IMR-90 (cell line): ENCODE data around the gene ZDHHC6. TPM values are rescaled to one million over a fixed set of nuclear protein-coding genes. Genes with fewer than 3 reads are reported as not detected.

ENCODE experiments used
- ATAC-seq: fragments of 200-7000 bp; cut with Tn5 transposase; 2 replicates; pipeline ENCODE4 v1.9.1; 2020; ENCODE audit warnings: low read depth, mild to moderate bottlenecking, moderate library complexity
- BruUV-seq: library from RNA; stranded (reverse); fragments of 400-500 nt; replicated peaks from 2 replicates; lab custom pipeline; 2021; lab: Mats Ljungman, UMichigan
- CTCF ChIA-PET: fragments of 300-600 bp; formaldehyde crosslinking; extraction: SDS; loops from one replicate; lab custom pipeline; 2021; ENCODE audit warnings: antibody characterized with exemption; lab: Yijun Ruan, JAX
- POLR2A ChIA-PET: fragments of 300-600 bp; sonication (Branson Sonifier 250); formaldehyde crosslinking; loops from one replicate; lab custom pipeline; 2022; ENCODE audit warnings: antibody characterized with exemption; ENCODE audit not compliant: unreplicated experiment; lab: Charles Lee
- DNase-seq: peaks from one replicate; pipeline ENCODE4 v3.0.0; 2013
- H2AFZ ChIP-seq: replicated peaks from 2 replicates; pipeline ENCODE3; 2013; ENCODE audit warnings: low read length, mild to moderate bottlenecking; ENCODE audit not compliant: poor library complexity
- H2AK5ac ChIP-seq: 2 replicates; pipeline ENCODE4 v1.6.1; 2013; ENCODE audit warnings: low read depth, low read length, inconsistent platforms
- H2AK9ac ChIP-seq: replicated peaks from 2 replicates; pipeline ENCODE3; 2013; ENCODE audit warnings: mild to moderate bottlenecking, low read depth, low read length, moderate library complexity; ENCODE audit not compliant: poor library complexity
- H2BK120ac ChIP-seq: 2 replicates; pipeline ENCODE4 v1.6.1; 2013; ENCODE audit warnings: low read depth, low read length, inconsistent platforms
- H2BK15ac ChIP-seq: 3 replicates; pipeline ENCODE4 v1.6.1; 2013; ENCODE audit warnings: low read depth, low read length, inconsistent platforms
- H2BK20ac ChIP-seq: 2 replicates; pipeline ENCODE4 v1.6.1; 2013; ENCODE audit warnings: low read depth, mild to moderate bottlenecking, inconsistent platforms, low read length, moderate library complexity
- H2BK5ac ChIP-seq: 2 replicates; pipeline ENCODE4 v1.6.1; 2013; ENCODE audit warnings: mild to moderate bottlenecking, low read depth, low read length, inconsistent platforms; ENCODE audit not compliant: poor library complexity, severe bottlenecking
- H3K14ac ChIP-seq: replicated peaks from 2 replicates; pipeline ENCODE4 v1.6.1; 2013; ENCODE audit warnings: low read depth, low read length, inconsistent platforms
- H3K18ac ChIP-seq: 2 replicates; pipeline ENCODE4 v1.6.1; 2013; ENCODE audit warnings: low read depth, low read length, control low read depth
- H3K23ac ChIP-seq: 2 replicates; pipeline ENCODE4 v1.6.1; 2013; ENCODE audit warnings: low read depth, low read length, inconsistent platforms
- H3K27ac ChIP-seq: 2 replicates; pipeline ENCODE4 v1.5.1; 2013; ENCODE audit warnings: mild to moderate bottlenecking, control low read depth, low read length; ENCODE audit not compliant: insufficient read depth
- H3K27me3 ChIP-seq: 2 replicates; pipeline ENCODE4 v1.6.1; 2013; ENCODE audit warnings: low read length; ENCODE audit not compliant: control insufficient read depth, insufficient read depth
- H3K36me3 ChIP-seq: 2 replicates; pipeline ENCODE4 v1.6.1; 2013; ENCODE audit warnings: low read length, mixed read lengths; ENCODE audit not compliant: control insufficient read depth, insufficient read depth
- H3K4ac ChIP-seq: 2 replicates; pipeline ENCODE4 v1.6.1; 2013; ENCODE audit warnings: low read depth, low read length, inconsistent platforms
- H3K4me1 ChIP-seq: 2 replicates; pipeline ENCODE4 v1.6.1; 2013; ENCODE audit warnings: low read length, mixed read lengths; ENCODE audit not compliant: control insufficient read depth, insufficient read depth
- H3K4me2 ChIP-seq: 2 replicates; pipeline ENCODE4 v1.6.1; 2013; ENCODE audit warnings: low read depth, mild to moderate bottlenecking, control low read depth, low read length, moderate library complexity
- H3K4me3 ChIP-seq: 2 replicates; pipeline ENCODE4 v1.5.1; 2013; ENCODE audit warnings: low read depth, mild to moderate bottlenecking, control low read depth, low read length, moderate library complexity; ENCODE audit not compliant: insufficient read depth
- H3K56ac ChIP-seq: 2 replicates; pipeline ENCODE4 v1.6.1; 2013; ENCODE audit warnings: low read length, inconsistent platforms; ENCODE audit not compliant: insufficient read depth; ENCODE audit errors: extremely low read depth
- H3K79me1 ChIP-seq, 2 experiments: 2 replicates each; pipeline ENCODE4 v1.6.1; 2013; ENCODE audit warnings: low read length in 2 of 2, inconsistent platforms in 1 of 2, low read depth in 1 of 2
- H3K9ac ChIP-seq: 2 replicates; pipeline ENCODE4 v1.6.1; 2013; ENCODE audit warnings: low read depth, low read length, control low read depth
- H3K9me1 ChIP-seq: 2 replicates; pipeline ENCODE4 v1.6.1; 2013; ENCODE audit warnings: low read length, inconsistent platforms; ENCODE audit not compliant: insufficient read depth
- H3K9me3 ChIP-seq: 2 replicates; pipeline ENCODE4 v1.6.1; 2013; ENCODE audit warnings: low read length; ENCODE audit not compliant: control insufficient read depth, insufficient read depth
- H4K20me1 ChIP-seq: 2 replicates; pipeline ENCODE4 v1.6.1; 2013; ENCODE audit warnings: low read length, inconsistent platforms; ENCODE audit not compliant: insufficient read depth
- H4K5ac ChIP-seq: 2 replicates; pipeline ENCODE4 v1.6.1; 2013; ENCODE audit warnings: mild to moderate bottlenecking, low read depth, low read length, control low read depth
- H4K8ac ChIP-seq, 2 experiments: 2 replicates each; pipeline ENCODE4 v1.6.1; 2013; ENCODE audit warnings: low read depth in 2 of 2, low read length in 2 of 2, control low read depth in 1 of 2, inconsistent platforms in 1 of 2
- H4K91ac ChIP-seq: 2 replicates; pipeline ENCODE4 v1.6.1; 2013; ENCODE audit warnings: low read depth, low read length, inconsistent platforms; ENCODE audit not compliant: insufficient read depth
- BHLHE40 ChIP-seq: fragments of 150-350 bp; IDR thresholded peaks from 2 replicates; pipeline ENCODE4 v1.6.1; 2016; ENCODE audit warnings: mild to moderate bottlenecking, low read depth, low read length
- CHD1 ChIP-seq: IDR thresholded peaks from 2 replicates; pipeline ENCODE4 v1.6.1; 2012; ENCODE audit warnings: low read depth, low read length, improper control_type of control experiment
- MAFK ChIP-seq: IDR thresholded peaks from 2 replicates; pipeline ENCODE4 v1.6.1; 2012; ENCODE audit warnings: low read depth, low read length, improper control_type of control experiment
- MAZ ChIP-seq: IDR thresholded peaks from 2 replicates; pipeline ENCODE4 v1.6.1; 2012; ENCODE audit warnings: low read depth, mild to moderate bottlenecking, low read length, improper control_type of control experiment, moderate library complexity, borderline replicate concordance
- POLR2A ChIP-seq: IDR thresholded peaks from 2 replicates; pipeline ENCODE4 v1.6.1; 2012; ENCODE audit warnings: mild to moderate bottlenecking, low read depth, low read length
- RAD21 ChIP-seq: IDR thresholded peaks from 2 replicates; pipeline ENCODE4 v1.6.1; 2012; ENCODE audit warnings: low read length, improper control_type of control experiment
- RFX5 ChIP-seq: IDR thresholded peaks from 2 replicates; pipeline ENCODE4 v1.8.0; 2012; ENCODE audit warnings: low read depth, mild to moderate bottlenecking, low read length, moderate library complexity
- SMC3 ChIP-seq: fragments of 150-350 bp; IDR thresholded peaks from 2 replicates; pipeline ENCODE4 v1.6.1; 2016; ENCODE audit warnings: low read depth, mild to moderate bottlenecking, antibody characterized with exemption, low read length, moderate library complexity
- USF2 ChIP-seq: fragments of 150-350 bp; IDR thresholded peaks from 2 replicates; pipeline ENCODE4 v1.6.1; 2017; ENCODE audit warnings: mild to moderate bottlenecking, antibody characterized with exemption, low read length, low read depth
- WGBS, 2 experiments: methylation state at CpG; one replicate each; pipeline versions ENCODE4 v1.1.5 to v1.1.7; 2013; ENCODE audit warnings: missing lambda C conversion rate in 2 of 2; ENCODE audit not compliant: insufficient read length in 1 of 2; ENCODE audit errors: extremely low coverage in 2 of 2; 5-methylcytosine and 5-hydroxymethylcytosine counted together
- dilution Hi-C: fragments of 300-500 bp; cut with HindIII; formaldehyde crosslinking; loops from one replicate; pipeline ENCODE4 v1.14.3; 2018; ENCODE audit warnings: low sequenced_read_pairs; ENCODE audit not compliant: unreplicated experiment
- in situ Hi-C: fragments of 300-500 bp; cut with MboI; formaldehyde crosslinking; loops from 3 replicates; pipeline ENCODE4 v1.14.3; 2019; ENCODE audit warnings: low sequenced_read_pairs, inconsistent platforms, mixed read lengths
- intact Hi-C: fragments of 100-400 bp; cut with micrococcal nuclease; formaldehyde crosslinking; loops from 2 replicates; pipeline ENCODE4 v1.10.0; 2022
- polyA plus RNA-seq, 3 experiments: library from polyadenylated mRNA; depleted of rRNA; stranded (reverse); fragments of >200 nt; gene quantifications; 2 replicates each; pipeline ENCODE4 v1.2.3, GENCODE V29; 2012; ENCODE audit warnings: low replicate concordance in 1 of 3
- total RNA-seq: library from RNA; depleted of rRNA; stranded (reverse); fragments of >200 nt; gene quantifications from 2 replicates; pipeline ENCODE4 v1.2.3, GENCODE V29; 2012

Gene ZDHHC6
- total and polyA plus RNA-seq, 2 of the 4 experiments (the other 2 are of a cell fraction), result 17.4 to 21.6 TPM

DNA sequence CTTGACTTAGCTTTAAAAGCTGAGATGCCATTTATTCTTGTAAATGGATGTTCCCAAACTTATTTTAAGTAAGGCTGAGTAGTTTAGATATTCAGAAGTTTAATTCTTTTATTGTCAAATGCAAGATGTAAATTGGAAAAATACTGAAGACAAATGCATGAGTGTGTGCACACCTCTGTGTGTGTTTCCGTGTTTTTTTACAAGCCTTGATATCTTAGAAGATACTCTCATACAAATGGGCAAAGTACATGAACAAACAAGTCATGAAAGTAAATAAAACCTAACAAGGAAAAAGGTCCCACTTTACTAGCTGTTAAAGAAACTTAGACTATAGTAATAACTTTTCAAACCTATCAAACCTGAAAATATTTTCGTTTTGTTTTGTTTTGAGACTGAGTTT is 43.8 kb downstream of the ZDHHC6 start:
- intact Hi-C loops, result no loop called here
- Histone ChIP-seq H2AK9ac (no peak overlapping the region), H3K79me1 (no peaks in the 10 kb centered on the region), H3K4me2 (no peak overlapping the region), H2AK5ac (no peak overlapping the region), H2AFZ (no peak overlapping the region), H3K36me3 (no peaks in the 10 kb centered on the region), H2BK20ac (no peak overlapping the region), H3K23ac (no peak overlapping the region), H3K9me3 (no peaks in the 10 kb centered on the region), H3K4ac (no peak overlapping the region), H3K9me1 (no peaks in the 10 kb centered on the region), H3K4me3 (no peak overlapping the region), H2BK15ac (no peak overlapping the region), H4K5ac (no peak overlapping the region), H3K9ac (no peak overlapping the region), H3K14ac (no peak overlapping the region), H4K20me1 (no peaks in the 10 kb centered on the region), H3K27ac (no peak overlapping the region), H3K27me3 (no peaks in the 10 kb centered on the region), H3K4me1 (peaks cover 2% of the 10 kb centered on the region; the same call in 1 of the 2 replicates), H2BK5ac (no peak overlapping the region), H4K8ac (no peak overlapping the region), H3K18ac (no peak overlapping the region), H3K56ac (no peak overlapping the region), H4K91ac (no peak overlapping the region), H2BK120ac (no peak overlapping the region)
- CTCF ChIA-PET, result no interaction called here
- POLR2A ChIA-PET, result no interaction called here
- BruUV-seq, result no TSS peak
- ATAC-seq, result no peak
- in situ Hi-C loops, result no loop called here
- no CpG with 5 or more reads among the region's 2 CpGs for WGBS, 2 experiments
- dilution Hi-C loops, result no loop called here
- TF ChIP-seq RAD21, result no peak
- no peak for TF ChIP-seq MAZ
- TF ChIP-seq SMC3, result no peak
- TF ChIP-seq CHD1, result no peak
- no peak for TF ChIP-seq MAFK
- no peak for TF ChIP-seq USF2
- no peak for TF ChIP-seq BHLHE40
- TF ChIP-seq RFX5, result no peak
- no peak for TF ChIP-seq POLR2A
- DNase-seq, result no peak
